ENCODE results near the gene ADAMTS19. TPM values are rescaled to one million over a fixed set of nuclear protein-coding genes. Genes with fewer than 3 reads are reported as not detected.
"Not testable (repeated sequence)": the region's sequence is repeated elsewhere in the genome, so short reads cannot be mapped to it uniquely, and the experiment has no call there.

ADAMTS19 gene
- total RNA-seq, 1 donor from 2014 or later: 45.3 TPM

GRCh38 chr5:129477532-129477931 is 17.4 kb downstream of the ADAMTS19 start:
- no peak for DNase-seq

- no peak for DNase-seq
Measured at GRCh38 chr5:129481161-129481560, 21.1 kb downstream of the ADAMTS19 start.

GRCh38 chr5:129496421-129496820 is 36.3 kb downstream of the ADAMTS19 start:
- DNase-seq: peak; percentile 94

- peak; percentile 91 for DNase-seq
Measured at GRCh38 chr5:129496864-129497595, 36.9 kb downstream of the ADAMTS19 start.

- DNase-seq: no peak
Measured at GRCh38 chr5:129499208-129499852, 39.2 kb downstream of the ADAMTS19 start.

- peak; percentile 10 for DNase-seq
Measured at GRCh38 chr5:129500101-129500500, 40.0 kb downstream of the ADAMTS19 start.

- DNase-seq: no peak
Measured at GRCh38 chr5:129506086-129506485, 46.0 kb downstream of the ADAMTS19 start.

- DNase-seq: no peak
Measured at GRCh38 chr5:129506950-129507349, 46.9 kb downstream of the ADAMTS19 start.

- DNase-seq: no peak
Measured at GRCh38 chr5:129507527-129507926, 47.4 kb downstream of the ADAMTS19 start.

- no peak for DNase-seq
Measured at GRCh38 chr5:129508606-129509005, 48.5 kb downstream of the ADAMTS19 start.

- DNase-seq: no peak
Measured at GRCh38 chr5:129509363-129509975, 49.4 kb downstream of the ADAMTS19 start.

- DNase-seq: no peak
Measured at GRCh38 chr5:129511291-129511690, 51.2 kb downstream of the ADAMTS19 start.

- DNase-seq: peak; percentile 14
Measured at GRCh38 chr5:129541051-129541450, 81.0 kb downstream of the ADAMTS19 start.

GRCh38 chr5:129541648-129542251 is 81.7 kb downstream of the ADAMTS19 start:
- DNase-seq: no peak

GRCh38 chr5:129547137-129547536 is 87.0 kb downstream of the ADAMTS19 start:
- no peak for DNase-seq

- DNase-seq: no peak
Measured at GRCh38 chr5:129554134-129554904, 94.2 kb downstream of the ADAMTS19 start.

- no peak for DNase-seq
Measured at GRCh38 chr5:129563585-129563984, 103.5 kb downstream of the ADAMTS19 start.

GRCh38 chr5:129569295-129569694 is 109.2 kb downstream of the ADAMTS19 start:
- DNase-seq: no peak

GRCh38 chr5:129572060-129572459 is 112.0 kb downstream of the ADAMTS19 start:
- no peak for DNase-seq

GRCh38 chr5:129584496-129584895 is 124.4 kb downstream of the ADAMTS19 start:
- not testable (repeated sequence) for DNase-seq

GRCh38 chr5:129591508-129592160 is 131.5 kb downstream of the ADAMTS19 start:
- no peak for DNase-seq

GRCh38 chr5:129593525-129593924 is 133.4 kb downstream of the ADAMTS19 start:
- DNase-seq: no peak
